Suprapubic skin (tissue), 3 donors: Measurements from ENCODE around the gene ADAM8.

Experiments
- CTCF ChIP-seq, 2 donors: fragments of 200-600 bp in 1 of 2; fragments of 450-650 bp in 1 of 2; sonication (generic) in 1 of 2; IDR thresholded peaks; one replicate each; pipeline ENCODE4 v1.5.1; 2016 to 2019; ENCODE audit warnings: antibody characterized with exemption in 2 of 2, mild to moderate bottlenecking in 1 of 2, moderate library complexity in 1 of 2
- POLR2A ChIP-seq, 2 donors: fragments of 450-650 bp; IDR thresholded peaks; one replicate each; pipeline ENCODE4 v1.6.1; 2017; ENCODE audit warnings: antibody characterized with exemption in 2 of 2, mild to moderate bottlenecking in 2 of 2, moderate library complexity in 2 of 2

GRCh38 chr10:133218891-133219290, 57.8 kb downstream of the ADAM8 start:
- TF ChIP-seq CTCF (IDR thresholded peaks at IDR 0.05) (no peak), POLR2A (IDR thresholded peaks at IDR 0.05) (no peak)
